Activated T-cell treated with anti-CD3 and anti-CD28 coated beads, Interleukin-2, amount 50 U/mL, for 48 hours (primary cell): ENCODE results near the gene ZBTB47.
A peak's percentile ranks its signal among the peaks of the same experiment; 100 is the strongest.

Experiments used
- DNase-seq, 2 experiments: peaks; one replicate each; pipeline ENCODE4 v3.0.0-alpha.2; 2020

ZBTB47 gene

DNA sequence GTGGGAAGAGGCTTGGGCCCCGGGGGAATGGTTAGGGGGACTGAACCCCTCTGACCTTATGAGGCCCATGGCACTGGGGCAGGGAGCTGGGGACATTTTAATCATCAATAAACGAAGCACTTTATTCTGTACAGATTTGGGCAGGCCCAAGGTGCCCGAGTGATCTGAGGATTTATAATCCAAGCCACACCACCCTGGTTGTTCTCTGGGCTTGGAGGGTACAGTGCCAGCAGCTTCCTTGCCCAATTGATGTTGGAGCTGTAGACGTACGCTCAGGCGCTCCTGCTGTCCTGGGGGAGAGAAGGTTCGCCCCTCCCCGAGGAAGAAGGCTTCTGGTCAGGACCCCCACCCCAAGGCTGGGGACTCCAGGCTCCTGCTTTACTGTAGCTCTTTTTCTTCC is 12.5 kb downstream of the ZBTB47 start:
- peak in 1 of 2 experiments; percentile 7 for DNase-seq

DNA sequence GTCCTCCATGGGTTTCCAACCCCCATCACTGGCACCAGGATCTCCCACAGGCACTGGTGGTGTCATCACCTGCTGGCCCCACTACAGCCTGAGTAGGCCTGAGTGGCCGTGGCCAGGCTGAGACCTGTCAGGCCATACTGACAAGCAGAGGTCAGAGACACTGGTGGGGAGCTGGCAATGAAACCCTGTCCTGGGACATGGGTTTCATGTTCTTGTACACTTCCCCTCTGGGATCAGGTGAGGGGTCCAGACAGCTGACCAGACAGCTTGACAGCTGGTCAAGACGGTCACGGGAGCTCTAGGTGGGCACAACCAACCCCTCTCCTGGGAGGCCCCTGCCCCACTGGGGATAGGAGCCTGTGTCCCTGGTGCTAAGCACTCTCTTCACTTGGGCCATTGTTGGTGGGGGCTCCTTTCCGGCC is 13.1 kb downstream of the ZBTB47 start:
- DNase-seq = peak in 1 of 2 experiments; percentile 13

GRCh38 chr3:42667096-42667522 is 13.6 kb downstream of the ZBTB47 start:
- peak in 1 of 2 experiments; percentile 10 for DNase-seq

GRCh38 chr3:42667523-42668412 is 14.3 kb downstream of the ZBTB47 start:
- peak in 1 of 2 experiments; percentile 4 for DNase-seq

DNA sequence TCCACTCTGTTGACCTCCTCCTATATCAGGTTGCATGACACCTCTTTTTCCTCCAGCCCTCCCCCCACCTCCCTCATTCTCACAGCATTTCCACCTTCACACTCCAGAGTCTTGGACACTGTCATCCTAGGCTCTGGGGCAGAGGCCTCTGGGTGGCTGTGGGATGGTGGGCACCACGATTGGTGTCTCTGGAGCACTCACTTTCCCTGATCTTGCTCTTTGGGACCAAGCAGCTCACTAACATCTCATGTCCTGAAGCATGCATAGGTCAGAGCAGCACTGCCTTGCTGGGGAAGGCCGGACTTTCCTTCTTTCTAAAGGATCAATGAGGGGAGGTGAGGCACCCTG is 14.9 kb downstream of the ZBTB47 start:
- no peak for DNase-seq

- DNase-seq = no peak
These were observed 15.3 kb downstream of the ZBTB47 start for GRCh38 chr3:42668793-42669217.

- no peak for DNase-seq
These were observed 16.6 kb downstream of the ZBTB47 start for GRCh38 chr3:42670051-42670576.

GRCh38 chr3:42670670-42671069 is 17.2 kb downstream of the ZBTB47 start:
- no peak for DNase-seq

GRCh38 chr3:42672515-42672914 is 19.0 kb downstream of the ZBTB47 start:
- no peak for DNase-seq

GRCh38 chr3:42673082-42673481 is 19.6 kb downstream of the ZBTB47 start:
- DNase-seq = no peak

DNA sequence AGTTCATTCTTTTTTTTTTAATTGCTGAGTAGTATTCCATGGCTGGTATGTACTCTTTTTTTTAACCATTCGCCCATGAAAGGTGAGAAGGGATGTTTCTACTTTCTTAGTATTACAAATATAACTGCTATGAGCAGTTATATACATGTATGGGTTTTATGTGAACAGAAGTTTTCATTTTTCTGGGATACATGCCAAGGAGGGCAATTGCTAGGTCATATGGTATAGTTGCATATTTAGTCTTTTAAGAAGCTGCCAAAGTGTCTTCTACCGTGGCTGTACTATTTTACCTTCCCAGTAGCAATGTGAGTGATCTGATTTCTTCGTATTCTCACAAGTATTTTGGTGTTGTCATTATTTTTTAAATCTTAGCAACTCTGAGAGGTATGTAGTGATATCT is 20.6 kb downstream of the ZBTB47 start:
- no peak for DNase-seq

GRCh38 chr3:42675909-42676308 is 22.4 kb downstream of the ZBTB47 start:
- no peak for DNase-seq

GRCh38 chr3:42678447-42678846 is 24.9 kb downstream of the ZBTB47 start:
- no peak for DNase-seq

DNA sequence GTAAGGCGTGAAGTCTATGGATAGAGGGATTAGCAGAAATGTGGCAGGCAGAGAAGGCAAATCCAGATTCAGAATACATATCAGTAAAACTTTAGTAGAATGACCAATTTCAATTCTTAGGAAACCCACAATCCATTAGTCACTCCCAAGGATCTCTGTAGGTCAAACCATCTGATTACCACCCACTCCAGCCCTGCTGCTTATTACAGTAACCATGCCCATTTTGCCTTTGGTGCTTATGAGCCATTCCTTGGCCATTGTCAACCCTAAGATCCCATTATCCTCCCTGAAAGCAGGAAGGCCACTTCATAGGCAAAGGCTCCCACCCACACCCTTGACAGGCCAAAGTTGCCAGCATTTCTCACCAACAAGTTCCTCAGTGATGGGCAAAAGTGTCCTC is 26.8 kb downstream of the ZBTB47 start:
- no peak for DNase-seq

- no peak for DNase-seq
These were observed 27.3 kb downstream of the ZBTB47 start for GRCh38 chr3:42680806-42681205.

GRCh38 chr3:42681361-42682038 is 28.0 kb downstream of the ZBTB47 start:
- DNase-seq = no peak

DNA sequence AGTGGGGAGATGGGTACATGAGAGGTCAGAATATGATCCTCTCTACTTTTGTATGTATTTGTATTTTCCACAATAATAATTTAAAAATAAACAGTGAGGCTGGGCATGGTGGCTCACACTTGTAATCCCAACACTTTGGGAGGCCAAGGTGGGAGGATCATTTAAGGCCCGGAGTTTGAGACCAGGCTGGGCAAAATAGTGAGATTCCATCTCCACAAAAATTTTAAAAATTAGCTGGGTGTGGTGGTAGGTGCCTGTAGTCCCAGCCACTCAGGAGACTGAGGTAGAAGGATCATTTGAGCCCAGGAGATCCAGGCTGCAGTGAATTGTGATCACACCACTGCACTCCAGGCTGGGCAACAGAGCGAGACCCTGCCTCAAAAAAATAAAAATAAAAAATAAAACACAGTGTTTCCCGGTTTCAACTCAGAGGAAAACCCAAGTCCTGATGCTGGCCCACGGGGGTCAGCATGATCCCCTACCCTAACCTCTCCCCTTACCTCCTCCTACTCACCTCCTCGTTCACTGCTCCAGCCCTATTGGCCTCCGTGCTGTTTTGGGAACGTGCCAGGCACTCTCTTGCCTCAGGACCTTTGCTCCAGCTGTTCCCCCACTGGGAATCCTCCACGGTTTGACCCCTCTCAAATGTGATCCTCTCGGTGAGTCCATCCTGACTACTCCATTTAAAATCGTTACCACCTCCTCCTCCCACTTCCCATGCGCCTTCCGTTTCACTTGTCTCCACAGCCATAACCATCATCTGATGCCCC is 29.0 kb downstream of the ZBTB47 start:
- no peak for DNase-seq

GRCh38 chr3:42683875-42684598 is 30.5 kb downstream of the ZBTB47 start:
- DNase-seq = peak; percentile 68 to 70

DNA sequence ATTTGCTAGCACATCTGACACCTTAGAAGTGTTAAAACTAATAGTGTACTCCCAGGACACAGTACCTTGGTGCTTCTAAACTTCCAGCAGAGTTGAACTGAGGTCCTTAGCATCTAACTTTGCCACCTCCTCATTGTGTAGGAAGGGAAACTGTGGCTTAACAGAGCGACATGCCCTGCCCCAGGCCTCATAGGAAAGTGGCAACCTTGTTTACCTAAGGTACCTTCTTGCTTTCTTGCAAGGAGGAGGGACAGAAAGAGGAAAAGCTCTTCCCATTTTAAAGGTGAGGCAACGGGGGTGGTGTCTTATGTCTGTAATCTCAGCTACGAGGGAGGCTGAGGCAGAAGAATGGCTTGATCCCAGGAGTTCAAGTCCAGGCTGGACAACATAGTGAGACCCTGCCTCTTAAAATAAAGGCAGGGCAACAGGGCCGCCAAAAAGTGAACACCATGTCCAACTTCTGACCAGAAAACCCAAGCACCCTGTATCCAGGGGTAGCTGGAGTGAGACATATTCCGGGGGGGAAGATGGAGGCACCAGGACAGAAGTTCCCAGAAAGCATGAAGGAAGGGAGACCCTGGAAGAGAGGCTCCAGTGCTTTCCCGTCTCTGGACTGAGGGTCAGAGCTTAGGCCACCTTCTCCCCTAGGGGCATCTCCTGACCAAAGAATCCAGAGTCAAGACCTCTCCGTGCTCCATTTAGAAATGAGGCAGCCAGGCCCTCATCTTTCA is 31.3 kb downstream of the ZBTB47 start:
- no peak for DNase-seq

DNA sequence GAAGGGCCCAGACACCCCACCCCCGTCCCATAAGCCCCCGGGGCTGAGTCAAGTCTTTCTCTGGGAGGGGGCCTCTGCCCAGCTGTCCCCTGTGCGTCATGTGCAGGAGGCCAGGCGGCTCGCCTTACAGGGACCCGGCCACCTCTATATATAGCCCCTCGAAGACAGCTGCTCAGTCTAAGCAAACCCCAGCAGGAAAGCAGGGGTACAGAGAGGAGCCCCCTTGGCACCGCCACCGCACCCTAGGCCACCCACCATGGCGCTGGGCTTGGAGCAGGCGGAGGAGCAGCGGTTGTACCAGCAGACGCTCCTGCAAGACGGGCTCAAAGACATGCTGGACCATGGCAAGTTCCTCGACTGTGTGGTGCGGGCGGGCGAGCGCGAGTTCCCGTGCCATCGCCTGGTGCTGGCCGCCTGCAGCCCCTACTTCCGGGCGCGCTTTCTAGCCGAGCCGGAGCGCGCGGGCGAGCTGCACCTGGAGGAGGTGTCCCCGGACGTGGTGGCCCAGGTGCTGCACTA is 31.9 kb downstream of the ZBTB47 start, which contains the start of gene KLHL40:
Gene KLHL40 (plus strand): TSS at position 175 of the 519 bp plus-strand sequence. CDS start 82 bp downstream, at position 257.
- DNase-seq = no peak
